Smooth muscle cell (in vitro differentiated cells): ENCODE results near the gene ADSL. TPM values are rescaled to one million over a fixed set of nuclear protein-coding genes. Genes with fewer than 3 reads are reported as not detected.

ENCODE experiments used
- DNase-seq: peaks from one replicate; lab custom pipeline; 2025; ENCODE audit not compliant: unreplicated experiment; lab: John Stamatoyannopoulos, UW
- H2AFZ ChIP-seq: fragments of 200-600 bp; sonication (generic); 2 replicates; pipeline ENCODE4 v1.6.0; 2016; ENCODE audit warnings: antibody characterized with exemption, low read depth, mild to moderate bottlenecking
- H3F3A ChIP-seq: fragments of 200-600 bp; sonication (generic); 2 replicates; pipeline ENCODE4 v1.6.0; 2017; ENCODE audit warnings: antibody characterized with exemption, low read depth
- H3K27ac ChIP-seq: fragments of 200-600 bp; sonication (generic); 2 replicates; pipeline ENCODE4 v1.5.1; 2016; ENCODE audit warnings: low read depth, mild to moderate bottlenecking
- H3K27me3 ChIP-seq: fragments of 200-600 bp; sonication (generic); 2 replicates; pipeline ENCODE4 v1.6.1; 2016; ENCODE audit warnings: low read depth, mild to moderate bottlenecking
- H3K36me3 ChIP-seq: fragments of 200-600 bp; sonication (generic); 2 replicates; pipeline ENCODE4 v1.5.1; 2016; ENCODE audit warnings: low read depth
- H3K4me1 ChIP-seq: fragments of 200-600 bp; sonication (generic); 2 replicates; pipeline ENCODE4 v1.5.1; 2016; ENCODE audit warnings: low read depth
- H3K4me2 ChIP-seq: fragments of 200-600 bp; sonication (generic); 2 replicates; pipeline ENCODE4 v1.6.0; 2016; ENCODE audit warnings: mild to moderate bottlenecking
- H3K4me3 ChIP-seq: fragments of 200-600 bp; sonication (generic); 2 replicates; pipeline ENCODE4 v1.5.1; 2016; ENCODE audit warnings: mild to moderate bottlenecking
- H3K79me2 ChIP-seq: fragments of 200-600 bp; sonication (generic); 2 replicates; pipeline ENCODE4 v1.6.0; 2016; ENCODE audit warnings: low read depth, mild to moderate bottlenecking
- H3K9ac ChIP-seq: fragments of 200-600 bp; sonication (generic); 2 replicates; pipeline ENCODE4 v1.6.0; 2016; ENCODE audit warnings: low read depth
- H3K9me3 ChIP-seq: fragments of 200-600 bp; sonication (generic); replicated peaks from 2 replicates; pipeline ENCODE4 v1.5.1; 2016; ENCODE audit warnings: low read depth
- H4K20me1 ChIP-seq: fragments of 200-600 bp; sonication (generic); 2 replicates; pipeline ENCODE4 v1.6.0; 2016; ENCODE audit warnings: low read depth
- WGBS: methylation state at CpG from one replicate; pipeline ENCODE4 v1.1.7; 2016; ENCODE audit warnings: low lambda C conversion rate; 5-methylcytosine and 5-hydroxymethylcytosine counted together
- polyA plus RNA-seq: library from polyadenylated mRNA; unstranded; fragments of >200 nt; fragmentation: Nextera tagmentation; extraction: Ambion mirVana; gene quantifications from 2 replicates; pipeline ENCODE4 v1.2.1, GENCODE V29; 2016
- total RNA-seq: library from RNA; depleted of rRNA; stranded (reverse); fragments of >200 nt; gene quantifications from 2 replicates; pipeline ENCODE4 v1.2.3, GENCODE V29; 2014
- TF ChIP-seq, protein P1 (sequence below): fragments of 200-600 bp; sonication (generic); IDR thresholded peaks from 2 replicates; pipeline ENCODE4 v1.5.1; 2017; ENCODE audit warnings: borderline replicate concordance, mild to moderate bottlenecking, antibody characterized with exemption; ENCODE audit not compliant: insufficient read depth, poor library complexity, severe bottlenecking

ADSL gene
- total and polyA plus RNA-seq, 2 experiments from 2014 or later, result 45.9 to 65.1 TPM

DNA sequence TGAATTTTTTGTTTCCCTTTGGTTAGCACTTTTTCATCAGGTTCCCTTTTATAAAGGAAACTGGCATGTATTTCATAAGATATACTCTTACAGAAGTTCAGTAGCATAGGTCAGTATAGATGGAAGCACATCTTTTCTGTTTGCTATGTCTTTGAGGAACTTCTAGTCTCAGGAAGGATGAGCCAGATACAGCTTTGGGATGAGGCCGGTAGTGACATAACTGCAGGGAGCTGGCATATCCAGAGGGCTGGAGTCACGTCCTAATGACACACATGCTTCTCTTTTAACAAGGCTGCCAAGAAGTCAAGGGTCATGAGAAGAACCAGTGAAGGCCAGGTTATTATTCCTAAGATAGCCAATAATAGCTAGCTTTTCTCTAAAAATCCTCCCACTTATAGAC lies 33.3 kb upstream of the ADSL start:
- no peak for DNase-seq
- Histone ChIP-seq H3K79me2 (no peaks in the 10 kb centered on the region), H3K4me2 (no peak overlapping the region), H2AFZ (no peak overlapping the region), H3K27ac (no peak overlapping the region), H3K36me3 (peaks cover 23% of the 10 kb centered on the region), H3K27me3 (no peaks in the 10 kb centered on the region), H3K9ac (no peak overlapping the region), H3F3A (peaks cover 5% of the 10 kb centered on the region), H4K20me1 (peaks cover 16% of the 10 kb centered on the region), H3K4me3 (no peak overlapping the region), H3K4me1 (no peaks in the 10 kb centered on the region), H3K9me3 (no peaks in the 10 kb centered on the region)
- 95% methylated on average over 2 of the region's 2 CpGs for WGBS
- TF ChIP-seq, protein P1, sequence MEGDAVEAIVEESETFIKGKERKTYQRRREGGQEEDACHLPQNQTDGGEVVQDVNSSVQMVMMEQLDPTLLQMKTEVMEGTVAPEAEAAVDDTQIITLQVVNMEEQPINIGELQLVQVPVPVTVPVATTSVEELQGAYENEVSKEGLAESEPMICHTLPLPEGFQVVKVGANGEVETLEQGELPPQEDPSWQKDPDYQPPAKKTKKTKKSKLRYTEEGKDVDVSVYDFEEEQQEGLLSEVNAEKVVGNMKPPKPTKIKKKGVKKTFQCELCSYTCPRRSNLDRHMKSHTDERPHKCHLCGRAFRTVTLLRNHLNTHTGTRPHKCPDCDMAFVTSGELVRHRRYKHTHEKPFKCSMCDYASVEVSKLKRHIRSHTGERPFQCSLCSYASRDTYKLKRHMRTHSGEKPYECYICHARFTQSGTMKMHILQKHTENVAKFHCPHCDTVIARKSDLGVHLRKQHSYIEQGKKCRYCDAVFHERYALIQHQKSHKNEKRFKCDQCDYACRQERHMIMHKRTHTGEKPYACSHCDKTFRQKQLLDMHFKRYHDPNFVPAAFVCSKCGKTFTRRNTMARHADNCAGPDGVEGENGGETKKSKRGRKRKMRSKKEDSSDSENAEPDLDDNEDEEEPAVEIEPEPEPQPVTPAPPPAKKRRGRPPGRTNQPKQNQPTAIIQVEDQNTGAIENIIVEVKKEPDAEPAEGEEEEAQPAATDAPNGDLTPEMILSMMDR, result no peak

DNA sequence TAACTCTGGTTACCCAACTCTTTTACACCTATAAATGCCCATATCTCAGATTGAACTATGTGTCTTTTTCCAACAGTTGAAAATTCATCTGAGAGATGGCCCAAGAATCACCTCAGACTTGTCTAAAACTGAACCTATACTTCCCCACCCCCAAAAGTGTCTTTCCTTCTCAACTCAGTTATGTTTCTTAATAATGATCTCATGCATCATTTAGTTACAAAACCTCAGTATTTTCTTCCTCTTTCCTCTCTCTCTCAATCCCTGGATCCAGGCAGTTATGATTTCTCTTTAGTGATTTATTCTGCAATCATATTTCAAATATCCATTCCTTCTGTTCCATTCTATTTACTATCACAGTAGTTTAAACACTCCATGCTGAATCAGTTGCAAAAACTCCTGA lies 32.3 kb upstream of the ADSL start:
- Histone ChIP-seq H3K27me3 (no peaks in the 10 kb centered on the region), H3F3A (peaks cover 4% of the 10 kb centered on the region), H3K36me3 (peaks cover 22% of the 10 kb centered on the region), H2AFZ (no peak overlapping the region), H3K9me3 (no peaks in the 10 kb centered on the region), H3K4me3 (no peak overlapping the region), H3K9ac (no peak overlapping the region), H3K4me1 (no peaks in the 10 kb centered on the region), H4K20me1 (peaks cover 15% of the 10 kb centered on the region), H3K79me2 (no peaks in the 10 kb centered on the region), H3K4me2 (no peak overlapping the region), H3K27ac (no peak overlapping the region)
- TF ChIP-seq, protein P1, result no peak
- DNase-seq, result no peak

DNA sequence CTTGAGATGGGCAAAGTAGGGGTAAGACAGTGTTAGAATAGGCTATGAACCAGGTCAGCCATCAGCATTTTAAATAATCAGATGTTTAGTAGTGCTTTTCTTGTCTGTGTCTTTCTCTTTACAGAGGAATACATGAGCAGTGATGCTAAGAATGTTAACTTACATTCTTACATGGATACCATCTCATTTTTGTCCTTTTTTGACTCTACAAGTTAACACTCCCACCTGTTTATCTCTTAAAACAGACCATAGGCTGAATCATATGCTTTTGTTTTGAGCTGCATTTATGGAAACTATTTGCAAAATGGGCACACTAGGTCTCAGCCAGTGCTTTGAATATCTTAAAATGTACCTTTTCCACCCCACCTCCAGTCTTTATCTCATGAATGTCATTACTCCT lies 25.6 kb upstream of the ADSL start:
- no peaks in the 10 kb centered on the region for H3K27me3 ChIP-seq
- H3K79me2 ChIP-seq, result no peaks in the 10 kb centered on the region
- H3K4me1 ChIP-seq, result peaks cover 5% of the 10 kb centered on the region
- no peaks in the 10 kb centered on the region for H3K9me3 ChIP-seq
- no peaks in the 10 kb centered on the region for H3F3A ChIP-seq
- H3K36me3 ChIP-seq, result peaks cover 6% of the 10 kb centered on the region
- DNase-seq, result no peak
- no peak overlapping the region for H2AFZ ChIP-seq
- H3K4me3 ChIP-seq, result no peak overlapping the region
- TF ChIP-seq, protein P1, result no peak
- H4K20me1 ChIP-seq, result no peaks in the 10 kb centered on the region
- H3K27ac ChIP-seq, result no peak overlapping the region
- H3K4me2 ChIP-seq, result no peak overlapping the region
- no peak overlapping the region for H3K9ac ChIP-seq

DNA sequence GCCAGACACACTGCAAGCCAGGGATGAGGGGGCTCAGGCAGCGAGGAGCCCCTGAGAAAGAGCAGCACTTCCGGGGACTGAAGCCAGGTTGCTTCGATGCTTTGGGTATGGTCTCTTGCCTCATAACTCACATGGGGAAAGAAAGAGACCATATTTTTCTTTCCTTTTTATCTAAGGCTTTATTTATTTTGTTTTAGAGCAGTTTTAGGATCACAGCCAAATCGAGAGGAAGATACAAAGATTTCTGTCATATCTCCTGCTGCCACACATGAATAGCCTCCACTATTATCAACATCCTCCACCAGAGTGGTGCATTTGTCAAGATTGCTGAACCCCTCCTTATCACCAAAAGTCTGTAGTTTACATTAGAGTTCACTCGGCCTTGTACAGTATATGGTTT lies 24.3 kb upstream of the ADSL start:
- TF ChIP-seq, protein P1, result no peak
- no peaks in the 10 kb centered on the region for H4K20me1 ChIP-seq
- H3F3A ChIP-seq, result no peaks in the 10 kb centered on the region
- H3K9ac ChIP-seq, result no peak overlapping the region
- H2AFZ ChIP-seq, result no peak overlapping the region
- no peak overlapping the region for H3K27ac ChIP-seq
- H3K36me3 ChIP-seq, result peaks cover 6% of the 10 kb centered on the region
- H3K79me2 ChIP-seq, result no peaks in the 10 kb centered on the region
- peaks cover 18% of the 10 kb centered on the region for H3K4me1 ChIP-seq
- H3K27me3 ChIP-seq, result no peaks in the 10 kb centered on the region
- H3K9me3 ChIP-seq, result no peaks in the 10 kb centered on the region
- DNase-seq, result no peak
- H3K4me3 ChIP-seq, result no peak overlapping the region
- WGBS, result 93% methylated on average over 5 of the region's 5 CpGs
- no peak overlapping the region for H3K4me2 ChIP-seq
